SU-DHL-6 (cell line): ENCODE data around the gene PRR30.

ENCODE experiments used
- H2AFZ ChIP-seq: fragments of 200-600 bp; sonication (generic); 2 replicates; pipeline ENCODE4 v1.6.1; 2014; ENCODE audit warnings: low read depth, mild to moderate bottlenecking, moderate library complexity, mixed read lengths, antibody characterized with exemption, low read length; ENCODE audit not compliant: severe bottlenecking
- H3F3A ChIP-seq: fragments of 200-600 bp; shearing (Covaris generic); 2 replicates; pipeline ENCODE4 v1.6.0; 2016; ENCODE audit warnings: antibody characterized with exemption, mild to moderate bottlenecking; ENCODE audit not compliant: insufficient read depth
- H3K27ac ChIP-seq: fragments of 200-600 bp; sonication (generic); 2 replicates; pipeline ENCODE4 v1.5.1; 2016; ENCODE audit warnings: low read depth, mild to moderate bottlenecking, low read length, moderate library complexity, mixed read lengths
- H3K27me3 ChIP-seq: fragments of 200-600 bp; sonication (generic), shearing (Covaris generic); 2 replicates; pipeline ENCODE4 v1.6.0; 2014; ENCODE audit warnings: mild to moderate bottlenecking, low read length
- H3K36me3 ChIP-seq: fragments of 200-600 bp; sonication (generic); 2 replicates; pipeline ENCODE4 v1.6.1; 2014; ENCODE audit warnings: mild to moderate bottlenecking, low read length, mixed read lengths
- H3K4me2 ChIP-seq: fragments of 300-600, 200-600 bp; shearing (Covaris generic), sonication (generic); 2 replicates; pipeline ENCODE4 v1.6.0; 2014; ENCODE audit warnings: low read length, low read depth, mild to moderate bottlenecking; ENCODE audit not compliant: poor library complexity, severe bottlenecking
- H3K4me3 ChIP-seq: fragments of 200-600 bp; sonication (generic); 2 replicates; pipeline ENCODE4 v1.5.1; 2014; ENCODE audit warnings: antibody characterized with exemption, low read length, mild to moderate bottlenecking, mixed read lengths; ENCODE audit not compliant: insufficient read depth, poor library complexity, severe bottlenecking
- H3K79me2 ChIP-seq: fragments of 200-600 bp; sonication (generic); 2 replicates; pipeline ENCODE4 v1.6.1; 2014; ENCODE audit warnings: mild to moderate bottlenecking, low read length, moderate library complexity; ENCODE audit not compliant: insufficient read depth
- H3K9ac ChIP-seq: fragments of 200-600 bp; sonication (generic); 2 replicates; pipeline ENCODE4 v1.7.0; 2014; ENCODE audit warnings: mild to moderate bottlenecking, low read length
- H3K9me2 ChIP-seq: fragments of 200-600 bp; sonication (generic); replicated peaks from 2 replicates; pipeline ENCODE4 v1.6.1; 2014; ENCODE audit warnings: low read length; ENCODE audit not compliant: insufficient read depth
- H3K9me3 ChIP-seq: fragments of 200-600 bp; sonication (generic); 2 replicates; pipeline ENCODE4 v1.6.1; 2014; ENCODE audit warnings: low read length, mixed read lengths; ENCODE audit not compliant: insufficient read depth
- H4K20me1 ChIP-seq: fragments of 200-600 bp; sonication (generic); 2 replicates; pipeline ENCODE4 v1.6.1; 2014; ENCODE audit warnings: low read depth, mild to moderate bottlenecking, antibody characterized with exemption, low read length, moderate library complexity, mixed read lengths
- EZH2phosphoT487 ChIP-seq: fragments of 200-600 bp; sonication (generic), shearing (Covaris generic); conservative IDR thresholded peaks from 2 replicates; pipeline ENCODE4 v1.6.1; 2018; ENCODE audit warnings: mild to moderate bottlenecking, antibody characterized with exemption, low read length, moderate library complexity, mixed read lengths
- TF ChIP-seq, protein P1 (sequence below): fragments of 200-600 bp; sonication (generic); IDR thresholded peaks from one replicate; pipeline ENCODE4 v1.5.1; 2017; ENCODE audit warnings: antibody characterized with exemption, mild to moderate bottlenecking, low read length, moderate library complexity; ENCODE audit not compliant: insufficient read depth, poor library complexity, severe bottlenecking

PRR30 gene

GRCh38 chr2:27091746-27092695 is 47.2 kb downstream of the PRR30 start:
- Histone ChIP-seq H3K27me3 (no peaks in the 10 kb centered on the region), H3K4me3 (no peak overlapping the region), H3K27ac (no peak overlapping the region), H4K20me1 (no peaks in the 10 kb centered on the region), H3K79me2 (no peaks in the 10 kb centered on the region), H3K9ac (no peak overlapping the region), H3K4me2 (no peak overlapping the region), H3K9me2 (no peaks in the 10 kb centered on the region), H3K9me3 (no peaks in the 10 kb centered on the region), H2AFZ (no peak overlapping the region), H3F3A (0 out of 2 replicates have a peak, but pooled peaks cover 3% of the 10 kb centered on the region), H3K36me3 (no peaks in the 10 kb centered on the region)
- TF ChIP-seq, protein P1, sequence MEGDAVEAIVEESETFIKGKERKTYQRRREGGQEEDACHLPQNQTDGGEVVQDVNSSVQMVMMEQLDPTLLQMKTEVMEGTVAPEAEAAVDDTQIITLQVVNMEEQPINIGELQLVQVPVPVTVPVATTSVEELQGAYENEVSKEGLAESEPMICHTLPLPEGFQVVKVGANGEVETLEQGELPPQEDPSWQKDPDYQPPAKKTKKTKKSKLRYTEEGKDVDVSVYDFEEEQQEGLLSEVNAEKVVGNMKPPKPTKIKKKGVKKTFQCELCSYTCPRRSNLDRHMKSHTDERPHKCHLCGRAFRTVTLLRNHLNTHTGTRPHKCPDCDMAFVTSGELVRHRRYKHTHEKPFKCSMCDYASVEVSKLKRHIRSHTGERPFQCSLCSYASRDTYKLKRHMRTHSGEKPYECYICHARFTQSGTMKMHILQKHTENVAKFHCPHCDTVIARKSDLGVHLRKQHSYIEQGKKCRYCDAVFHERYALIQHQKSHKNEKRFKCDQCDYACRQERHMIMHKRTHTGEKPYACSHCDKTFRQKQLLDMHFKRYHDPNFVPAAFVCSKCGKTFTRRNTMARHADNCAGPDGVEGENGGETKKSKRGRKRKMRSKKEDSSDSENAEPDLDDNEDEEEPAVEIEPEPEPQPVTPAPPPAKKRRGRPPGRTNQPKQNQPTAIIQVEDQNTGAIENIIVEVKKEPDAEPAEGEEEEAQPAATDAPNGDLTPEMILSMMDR, result no peak
- TF ChIP-seq EZH2phosphoT487, result no peak

DNA sequence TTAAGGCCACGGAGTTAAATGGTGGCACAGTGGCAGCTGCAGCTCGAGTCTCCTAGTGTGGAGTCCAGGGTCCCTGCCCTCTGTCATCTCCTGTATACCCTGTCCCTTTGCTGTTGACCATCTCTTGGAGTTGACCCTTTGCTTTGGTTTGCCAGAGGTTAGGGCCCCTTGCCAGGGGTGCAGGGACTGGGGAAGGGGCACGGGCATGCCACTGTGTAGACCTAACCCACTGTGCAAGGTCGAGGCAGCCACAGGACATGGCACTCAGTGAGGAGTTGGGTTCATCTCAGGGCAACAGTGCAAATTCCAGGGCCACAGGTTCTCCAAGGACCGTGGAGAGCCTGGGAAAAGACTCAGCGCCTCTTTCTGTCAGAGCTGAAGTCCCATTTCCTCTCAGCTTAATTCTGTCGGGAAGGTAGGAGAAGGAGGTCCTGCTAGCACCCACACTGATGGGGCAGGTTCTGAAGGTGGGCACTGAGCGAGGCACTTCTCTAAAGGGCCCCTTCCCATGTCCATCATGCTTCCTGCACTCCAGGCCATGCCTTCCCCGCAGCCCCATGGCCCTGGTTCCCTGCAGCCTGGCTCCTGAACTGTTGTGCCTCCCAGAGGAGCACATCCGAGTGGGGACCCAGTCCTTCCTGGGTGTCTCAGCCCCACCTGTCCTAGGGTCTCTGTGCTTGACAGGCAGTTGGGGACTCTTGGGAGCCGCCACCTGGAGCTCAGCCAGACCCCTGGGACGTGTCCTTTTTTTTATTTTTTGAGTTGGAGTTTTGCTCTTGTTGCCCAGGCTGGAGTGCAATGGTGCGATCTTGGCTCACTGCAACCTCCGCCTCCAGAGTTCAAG is 49.9 kb downstream of the PRR30 start:
- Histone ChIP-seq H3K4me3 (no peak overlapping the region), H3K9me3 (no peaks in the 10 kb centered on the region), H3K36me3 (no peaks in the 10 kb centered on the region), H4K20me1 (no peaks in the 10 kb centered on the region), H3F3A (0 out of 2 replicates have a peak, but pooled peaks cover 3% of the 10 kb centered on the region), H2AFZ (no peak overlapping the region), H3K27ac (no peak overlapping the region), H3K9ac (no peak overlapping the region), H3K4me2 (no peak overlapping the region), H3K27me3 (no peaks in the 10 kb centered on the region), H3K9me2 (no peaks in the 10 kb centered on the region), H3K79me2 (no peaks in the 10 kb centered on the region)
- TF ChIP-seq EZH2phosphoT487, result no peak
- TF ChIP-seq, protein P1, result no peak

DNA sequence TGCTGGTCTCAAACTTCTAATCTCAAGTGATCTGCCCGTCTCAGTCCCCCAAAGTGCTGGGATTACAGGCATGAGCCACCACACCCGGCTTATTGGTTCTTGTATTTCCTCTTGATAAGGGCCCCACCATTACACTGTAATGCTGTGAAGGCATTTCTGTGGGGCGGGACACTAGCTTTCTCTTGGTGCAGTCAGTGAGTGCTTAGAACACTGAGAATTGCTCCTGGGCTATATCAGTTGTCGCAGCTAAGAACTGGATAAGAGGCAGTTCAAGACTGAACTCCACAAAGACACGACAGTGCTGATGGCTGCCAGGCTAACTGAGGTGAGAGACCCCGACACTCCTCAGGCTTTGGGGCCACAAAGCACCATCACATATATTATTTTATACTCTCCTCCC is 50.6 kb downstream of the PRR30 start:
- no peaks in the 10 kb centered on the region for H3K79me2 ChIP-seq
- no peaks in the 10 kb centered on the region for H3K27me3 ChIP-seq
- H4K20me1 ChIP-seq, result no peaks in the 10 kb centered on the region
- H2AFZ ChIP-seq, result no peak overlapping the region
- H3K4me3 ChIP-seq, result no peak overlapping the region
- no peaks in the 10 kb centered on the region for H3K9me2 ChIP-seq
- no peaks in the 10 kb centered on the region for H3K9me3 ChIP-seq
- no peak for TF ChIP-seq EZH2phosphoT487
- TF ChIP-seq, protein P1, result no peak
- H3K4me2 ChIP-seq, result no peak overlapping the region
- H3K27ac ChIP-seq, result no peak overlapping the region
- 0 out of 2 replicates have a peak, but pooled peaks cover 3% of the 10 kb centered on the region for H3F3A ChIP-seq
- H3K9ac ChIP-seq, result no peak overlapping the region
- no peaks in the 10 kb centered on the region for H3K36me3 ChIP-seq
